Esophagus mucosa (tissue), 1 donor: ENCODE data around the gene FTL. TPM values are rescaled to one million over a fixed set of nuclear protein-coding genes. Genes with fewer than 3 reads are reported as not detected.

Experiments used
- ATAC-seq: fragments of 200-7000 bp; cut with Tn5 transposase; one replicate; pipeline ENCODE4 v1.9.1; 2020
- total RNA-seq: library from RNA; stranded (reverse); gene quantifications from one replicate; pipeline ENCODE4 v1.2.4, GENCODE V29; 2023
- donor health status: DM: yes; HTN: yes; CAD: no.

Gene FTL
- total RNA-seq, 1 donor from 2014 or later, result 417 TPM

- no peak for ATAC-seq
Observed at GRCh38 chr19:48966541-48967345, 1.6 kb downstream of the FTL start.

- ATAC-seq, result no peak
Observed at GRCh38 chr19:48967346-48968178, 2.5 kb downstream of the FTL start.

GRCh38 chr19:48968179-48968661 is 3.1 kb downstream of the FTL start:
- ATAC-seq, result no peak

DNA sequence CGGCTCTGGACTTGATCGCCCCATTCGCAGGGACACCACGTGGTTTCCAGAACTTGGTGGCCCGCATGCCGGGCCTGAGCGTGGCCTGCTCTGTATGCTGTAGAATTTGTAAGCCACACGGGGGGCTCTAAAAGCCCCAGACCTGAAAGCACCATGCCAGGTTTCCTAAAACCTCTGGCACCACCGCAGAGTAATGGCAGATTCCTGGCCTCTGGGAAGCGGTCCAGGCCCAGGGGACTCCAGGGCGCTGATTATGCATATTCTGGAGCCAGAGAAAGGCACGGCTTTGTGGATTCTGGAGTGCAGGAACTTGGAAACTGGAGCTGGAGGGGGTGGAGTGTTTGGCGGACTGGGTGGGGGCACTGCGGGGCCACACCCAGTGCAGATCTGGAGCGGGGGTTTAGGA is 3.7 kb downstream of the FTL start:
- ATAC-seq, result no peak

- no peak for ATAC-seq
Observed at GRCh38 chr19:48969276-48970138, 4.4 kb downstream of the FTL start.

GRCh38 chr19:48970139-48970766 is 5.1 kb downstream of the FTL start:
- ATAC-seq, result no peak

DNA sequence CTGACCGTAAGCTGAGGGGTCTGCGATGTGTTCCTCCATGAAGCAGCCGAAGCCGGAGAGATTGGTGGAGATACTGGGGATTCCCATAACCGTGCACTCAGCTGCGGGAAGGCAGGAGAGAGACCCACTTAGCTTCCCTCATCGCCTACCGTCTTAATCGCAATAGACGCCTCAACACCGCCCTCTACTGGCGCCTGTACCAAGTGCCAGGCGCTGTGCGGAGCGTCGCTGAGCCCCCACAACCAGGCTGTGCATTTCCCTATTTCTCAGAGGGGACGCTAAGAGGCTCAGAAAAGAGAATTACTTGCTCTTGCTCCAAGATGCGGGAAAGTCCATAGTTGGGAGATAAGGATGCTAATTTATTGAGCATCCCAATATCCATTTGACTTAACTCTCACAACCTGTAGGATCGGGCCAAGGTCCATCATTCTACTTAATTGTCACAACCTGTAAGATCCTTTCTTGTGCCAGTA is 5.8 kb downstream of the FTL start:
- peak; percentile 51 for ATAC-seq

- ATAC-seq, result no peak
Observed at GRCh38 chr19:48975947-48976847, 11.1 kb downstream of the FTL start.

DNA sequence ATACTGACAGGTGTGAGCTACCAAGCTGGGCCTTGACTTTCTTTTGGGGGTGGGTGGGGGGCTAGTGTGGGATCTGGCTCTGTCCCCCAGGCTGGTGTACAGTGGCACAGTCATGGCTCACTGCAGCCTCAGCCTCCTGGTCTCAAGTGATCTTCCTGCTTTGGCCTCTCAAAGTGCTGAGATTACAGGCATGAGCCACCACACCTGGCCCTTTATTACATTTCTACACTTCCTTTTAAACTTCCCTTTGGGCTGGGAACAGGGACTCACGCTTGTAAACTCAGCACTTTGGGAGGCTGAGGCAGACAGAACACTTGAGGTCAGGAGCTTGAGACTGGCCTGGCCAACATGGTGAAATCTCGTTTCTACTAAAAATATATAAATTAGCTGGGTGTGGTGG is 12.0 kb downstream of the FTL start:
- no peak for ATAC-seq

DNA sequence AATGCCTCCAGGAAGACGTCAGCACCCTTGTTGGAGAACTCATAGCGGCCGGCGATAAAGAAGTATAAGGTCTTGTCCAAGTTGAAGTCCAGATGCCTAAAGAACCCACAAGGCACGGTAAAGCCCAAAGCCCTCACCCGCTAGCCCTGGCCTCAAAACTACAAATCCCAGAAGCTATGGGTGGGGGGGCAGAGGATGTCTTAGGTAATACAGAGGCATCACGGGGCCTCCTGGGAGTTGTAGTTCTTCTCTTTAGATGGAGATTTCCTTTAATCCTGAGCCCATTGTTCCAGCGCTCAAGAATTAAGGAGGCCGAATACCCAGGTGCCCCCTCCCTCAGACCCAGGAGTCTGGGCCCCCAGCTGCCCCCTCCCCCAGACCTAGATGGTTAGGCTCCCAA is 17.2 kb downstream of the FTL start:
- ATAC-seq, result no peak

GRCh38 chr19:48985711-48986110 is 20.6 kb downstream of the FTL start:
- ATAC-seq, result no peak

- ATAC-seq, result no peak
Observed at GRCh38 chr19:48986211-48986610, 21.1 kb downstream of the FTL start.

DNA sequence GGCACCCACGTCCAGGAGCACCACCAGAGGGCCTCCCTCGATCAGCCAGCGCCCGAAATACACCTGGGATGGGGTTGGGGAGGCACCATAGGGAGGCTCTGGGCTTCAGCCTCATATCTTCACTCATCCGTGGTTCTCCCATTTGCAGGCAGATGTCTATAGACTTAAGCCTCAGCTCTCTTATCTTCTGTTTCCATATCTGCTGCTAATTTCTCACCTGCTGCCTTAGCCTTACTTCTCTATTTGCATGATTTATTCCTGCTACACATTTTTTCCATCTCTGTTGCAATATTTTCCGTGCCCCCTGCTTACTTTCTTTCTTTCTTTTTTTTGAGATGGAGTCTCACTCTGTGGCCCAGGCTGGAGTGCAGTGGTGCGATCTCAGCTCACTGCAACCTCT is 22.2 kb downstream of the FTL start:
- ATAC-seq, result no peak

- no peak for ATAC-seq
Observed at GRCh38 chr19:48988286-48988685, 23.2 kb downstream of the FTL start.

DNA sequence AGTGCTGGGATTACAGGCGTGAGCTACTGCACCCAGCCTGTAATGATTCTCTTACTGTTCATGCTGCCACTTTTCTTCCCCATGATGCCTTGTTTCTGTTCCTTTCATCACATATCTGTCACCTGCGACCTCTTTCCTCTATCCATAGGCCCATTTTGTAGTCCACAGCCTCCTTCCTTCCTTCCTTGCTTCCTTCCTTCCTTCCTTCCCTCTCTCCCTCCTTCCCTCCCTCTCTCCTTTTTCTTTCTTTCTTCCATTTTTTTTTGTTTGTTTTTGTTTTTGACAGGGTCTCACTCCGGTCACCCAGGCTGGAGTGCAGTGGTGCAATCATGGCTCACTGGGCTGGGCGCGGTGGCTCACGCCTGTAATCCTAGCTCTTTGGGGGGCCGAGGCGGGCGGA is 23.8 kb downstream of the FTL start:
- no peak for ATAC-seq

DNA sequence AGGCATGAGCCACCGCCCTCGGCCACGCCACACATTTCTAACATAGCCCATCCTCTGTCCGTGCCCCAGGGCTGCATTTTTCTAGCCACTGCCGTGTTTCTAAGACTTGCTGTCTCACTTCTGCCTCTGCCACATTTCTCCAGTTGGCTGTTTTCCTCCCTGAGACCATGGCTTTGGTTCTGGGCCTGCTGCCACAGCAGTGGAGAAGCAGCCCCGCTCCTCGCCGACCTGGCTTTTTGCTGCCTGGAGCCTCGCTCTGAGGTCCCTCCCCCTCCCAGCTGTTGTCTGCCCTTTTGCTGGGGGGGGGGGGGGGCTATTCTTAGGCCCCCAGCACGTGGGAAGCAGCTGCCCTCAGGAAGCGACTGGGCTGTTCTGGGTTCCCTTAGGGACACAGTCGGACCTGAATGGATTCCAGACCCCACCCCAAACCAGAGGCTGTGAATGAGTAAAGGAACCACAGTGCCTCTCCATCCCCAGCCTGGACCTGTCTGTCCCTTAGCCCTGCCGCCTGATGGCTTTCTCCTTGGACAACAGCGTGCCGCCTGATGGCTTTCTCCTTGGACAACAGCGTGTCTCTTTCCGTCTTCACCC is 24.7 kb downstream of the FTL start:
- ATAC-seq, result no peak

DNA sequence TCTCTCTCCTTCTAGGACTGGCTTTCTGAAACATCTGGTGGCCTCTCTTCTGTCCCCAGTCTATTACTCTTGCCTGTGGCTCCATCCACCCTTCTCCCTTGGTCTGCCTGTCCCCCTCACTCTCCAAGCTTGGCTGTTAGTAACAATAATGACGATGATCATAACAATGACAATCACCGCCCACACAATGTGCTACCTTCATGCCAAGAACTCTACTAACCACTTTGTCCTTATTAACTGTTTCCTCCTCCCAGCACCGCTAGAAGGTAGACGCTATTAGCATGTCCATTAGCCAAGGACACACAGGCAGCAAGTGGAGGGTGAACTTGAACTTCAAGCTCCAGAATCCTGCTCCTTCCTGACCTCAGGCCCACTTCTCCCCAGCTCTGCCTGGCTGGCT is 25.3 kb downstream of the FTL start:
- ATAC-seq, result no peak

- no peak for ATAC-seq
Observed at GRCh38 chr19:48991011-48991609, 26.0 kb downstream of the FTL start.

GRCh38 chr19:48991873-48992580 is 26.9 kb downstream of the FTL start:
- peak; percentile 45 for ATAC-seq
